Left renal cortex interstitium (tissue), 4 donors: ENCODE results near the gene MSH2. TPM values are rescaled to one million over a fixed set of nuclear protein-coding genes. Genes with fewer than 3 reads are reported as not detected.
"Not testable (repeated sequence)": the region's sequence is repeated elsewhere in the genome, so short reads cannot be mapped to it uniquely, and the experiment has no call there.

Experiments used
- DNase-seq, 4 donors: peaks; one replicate each; pipeline ENCODE4 v3.0.0-alpha.2; 2013; ENCODE audit warnings: low read depth in 4 of 4, low spot score in 2 of 4, missing footprints in 1 of 4
- polyA plus RNA-seq, 4 donors: library from polyadenylated mRNA; unstranded; fragments of 120-200 nt; gene quantifications; one replicate each; pipeline ENCODE4 v1.2.1, GENCODE V29; 2013; ENCODE audit not compliant: insufficient read length in 4 of 4

MSH2 gene
- polyA plus RNA-seq, 4 donors, result 67.1 to 80.9 (median 73.2) TPM

GRCh38 chr2:47406649-47407330, 3.8 kb downstream of the MSH2 start:
- not testable (repeated sequence) for DNase-seq

GRCh38 chr2:47407976-47408375, 5.0 kb downstream of the MSH2 start:
- DNase-seq, result not testable (repeated sequence)

DNA sequence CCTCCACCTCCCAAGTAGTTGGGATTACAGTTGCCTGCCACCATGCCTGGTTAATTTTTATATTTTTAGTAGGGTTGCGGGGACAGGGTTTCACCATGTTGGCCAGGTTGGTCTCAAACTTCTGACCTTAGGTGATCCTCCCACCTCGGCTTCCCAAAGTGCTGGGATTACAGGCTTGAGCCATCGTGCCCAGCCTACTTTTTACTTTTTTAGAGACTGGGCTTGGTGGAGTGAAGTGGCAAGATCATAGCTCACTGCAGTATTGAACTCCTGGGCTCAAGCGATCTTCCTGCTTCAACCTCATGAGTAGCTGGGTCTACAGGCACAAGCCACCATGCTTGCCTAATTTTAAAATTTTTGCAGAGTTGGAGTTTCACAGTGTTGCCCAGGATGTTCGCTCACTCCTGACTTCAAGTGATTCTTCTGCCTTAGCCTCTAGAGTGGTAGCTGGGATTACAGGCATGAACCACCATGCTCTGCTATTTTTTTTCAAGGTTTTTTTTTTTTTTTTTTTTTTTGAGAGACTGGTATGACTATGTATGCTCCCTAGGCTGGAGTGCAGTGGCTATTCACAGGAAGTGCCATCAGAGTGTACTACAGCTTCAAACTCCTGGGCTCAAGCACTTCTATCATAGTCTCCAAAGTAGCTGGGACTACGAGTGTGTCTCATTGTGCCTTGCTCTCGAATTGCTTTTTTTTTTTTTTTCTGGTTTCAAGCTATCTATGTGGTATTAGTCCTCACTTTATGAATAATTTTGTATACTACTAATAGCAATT, 11.9 kb downstream of the MSH2 start:
- DNase-seq, result no peak

DNA sequence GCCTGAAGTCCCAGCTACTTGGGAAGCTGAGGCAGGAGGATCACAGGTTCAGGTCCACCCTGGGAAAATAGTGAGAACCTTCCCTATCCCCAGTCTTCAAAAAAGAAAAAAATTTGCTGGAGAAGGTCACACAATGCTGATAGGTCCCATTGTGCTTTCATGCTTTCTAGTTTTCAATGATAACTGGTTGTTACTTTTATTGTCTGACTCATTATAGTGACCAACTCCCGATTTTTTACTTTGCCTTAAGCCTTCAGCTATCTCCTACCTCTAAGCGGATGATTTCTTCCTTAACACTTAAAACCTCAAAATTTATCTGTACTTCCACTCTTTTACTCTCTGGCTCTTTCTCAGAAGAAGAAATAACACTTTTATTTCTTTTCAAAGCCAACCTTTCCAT, 17.3 kb downstream of the MSH2 start:
- DNase-seq, result no peak

DNA sequence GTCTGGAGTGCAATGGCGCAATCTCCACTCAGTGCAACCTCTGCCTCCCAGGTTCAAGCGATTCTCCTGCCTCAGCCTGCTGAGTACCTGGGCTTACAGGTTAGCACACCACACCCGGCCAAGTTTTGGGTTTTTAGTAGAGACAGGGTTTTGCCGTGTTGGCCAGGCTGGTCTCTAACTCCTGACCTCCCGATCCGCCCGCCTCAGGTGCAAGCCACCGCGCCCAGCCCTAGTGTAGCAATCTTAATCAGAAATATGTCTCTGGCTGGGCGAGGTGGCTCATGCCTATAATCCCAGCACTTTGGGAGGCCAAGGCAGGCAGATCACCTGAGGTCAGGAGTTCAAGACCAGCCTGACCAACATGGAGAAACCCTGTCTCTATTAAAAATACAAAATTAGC, 17.7 kb downstream of the MSH2 start:
- DNase-seq, result not testable (repeated sequence)

- no peak for DNase-seq
These were observed 19.1 kb downstream of the MSH2 start for GRCh38 chr2:47422016-47422415.

DNA sequence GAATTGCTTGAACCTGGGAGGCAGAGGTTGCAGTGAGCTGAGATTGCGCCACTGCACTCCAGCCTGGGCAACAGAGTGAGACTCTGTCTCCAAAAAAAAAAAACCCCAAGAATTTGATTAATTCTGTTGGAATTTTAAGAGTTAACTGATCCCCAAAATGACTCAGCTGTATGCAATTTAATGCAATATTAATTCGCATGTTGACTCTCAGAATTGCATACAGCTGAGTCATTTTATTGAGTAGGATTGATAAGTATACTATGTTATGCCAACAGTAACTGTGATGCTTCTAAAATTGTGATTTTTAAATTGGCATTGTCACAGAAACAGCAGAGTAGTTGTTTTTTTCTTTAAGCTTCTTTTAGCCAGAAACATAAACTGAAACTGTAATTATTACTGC, 19.6 kb downstream of the MSH2 start:
- DNase-seq, result no peak

GRCh38 chr2:47426786-47427185, 23.8 kb downstream of the MSH2 start:
- no peak for DNase-seq

- no peak for DNase-seq
These were observed 26.8 kb downstream of the MSH2 start for GRCh38 chr2:47429795-47430194.

GRCh38 chr2:47433006-47433405, 30.1 kb downstream of the MSH2 start:
- not testable (repeated sequence) for DNase-seq

GRCh38 chr2:47433445-47433844, 30.5 kb downstream of the MSH2 start:
- DNase-seq, result not testable (repeated sequence)

DNA sequence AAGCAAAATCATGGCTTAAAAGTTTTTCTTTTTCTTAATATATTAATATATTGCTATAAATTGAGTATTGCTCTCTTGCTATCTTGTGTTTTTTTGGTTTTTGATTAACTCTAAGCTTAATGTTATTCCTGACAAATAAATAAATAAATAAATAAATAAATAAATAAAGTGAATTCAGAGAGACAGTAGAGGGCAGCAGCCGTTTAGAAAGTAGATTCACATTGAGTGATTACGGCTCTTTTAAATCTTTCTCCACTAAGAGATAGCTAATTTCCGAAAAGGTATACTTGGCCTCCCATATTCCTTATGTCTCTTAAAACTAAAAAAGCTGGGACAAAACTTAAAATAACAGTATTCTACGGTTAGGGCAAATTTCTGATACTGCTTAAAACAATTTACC, 34.3 kb downstream of the MSH2 start:
- peak in 2 of 4 donors; percentile 13 to 17 for DNase-seq

DNA sequence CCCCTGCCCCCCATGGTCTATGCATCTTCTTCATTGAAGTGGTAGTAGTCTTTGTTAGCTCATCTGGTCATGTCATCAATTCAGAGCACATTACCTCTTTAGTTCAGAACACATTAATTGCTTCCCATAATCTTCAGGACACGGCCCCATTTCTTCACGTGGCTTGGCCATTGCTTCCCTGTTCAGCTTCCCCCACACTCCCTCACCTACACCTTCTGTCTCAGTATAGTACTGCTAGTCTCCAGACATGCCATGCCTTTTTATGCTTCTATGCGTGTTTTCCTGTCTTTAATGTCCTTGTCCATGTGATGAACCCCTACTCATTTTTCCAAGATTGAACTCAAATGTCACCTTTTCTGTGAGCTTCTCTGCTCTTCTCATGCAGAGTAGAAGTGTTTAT, 35.1 kb downstream of the MSH2 start:
- no peak for DNase-seq

GRCh38 chr2:47438783-47439182, 35.8 kb downstream of the MSH2 start:
- no peak for DNase-seq

DNA sequence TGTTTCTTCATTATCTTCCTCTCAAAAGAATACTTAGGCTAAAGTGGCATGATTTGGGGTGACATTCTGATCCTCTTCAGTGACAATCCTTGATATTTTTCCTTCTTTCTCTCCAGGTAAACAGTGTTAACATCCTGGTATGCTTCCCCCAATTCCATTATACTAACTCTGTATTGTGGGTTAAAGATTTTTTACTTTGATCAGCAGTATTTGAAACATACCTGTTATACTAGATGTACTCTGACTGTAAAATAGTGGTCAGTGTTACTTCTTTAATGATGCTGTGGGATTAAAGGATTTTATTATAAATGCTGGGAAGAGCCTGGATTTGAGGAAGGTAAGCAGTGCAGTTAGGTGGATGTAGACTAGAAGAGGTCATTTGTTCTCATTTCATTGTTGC, 48.8 kb downstream of the MSH2 start:
- DNase-seq, result no peak

DNA sequence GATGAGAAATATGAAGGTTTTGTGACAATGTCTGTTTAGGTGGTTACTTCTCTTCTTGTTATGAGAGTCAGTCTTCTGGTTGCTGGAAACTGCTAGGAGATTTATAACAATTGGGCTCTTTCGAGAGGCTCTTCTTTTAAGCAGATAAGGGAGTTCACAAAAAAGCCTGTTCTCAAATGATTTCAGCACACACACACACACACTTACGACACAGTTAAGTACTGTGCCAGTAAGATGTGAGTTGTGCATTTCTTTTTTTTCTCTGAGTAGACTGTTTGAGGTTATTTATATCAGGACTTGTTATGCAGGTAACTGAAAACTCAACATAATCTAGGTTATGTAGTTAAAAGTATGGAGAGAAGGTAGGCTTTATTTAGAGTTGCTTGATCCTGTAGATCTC, 49.8 kb downstream of the MSH2 start:
- DNase-seq, result no peak

DNA sequence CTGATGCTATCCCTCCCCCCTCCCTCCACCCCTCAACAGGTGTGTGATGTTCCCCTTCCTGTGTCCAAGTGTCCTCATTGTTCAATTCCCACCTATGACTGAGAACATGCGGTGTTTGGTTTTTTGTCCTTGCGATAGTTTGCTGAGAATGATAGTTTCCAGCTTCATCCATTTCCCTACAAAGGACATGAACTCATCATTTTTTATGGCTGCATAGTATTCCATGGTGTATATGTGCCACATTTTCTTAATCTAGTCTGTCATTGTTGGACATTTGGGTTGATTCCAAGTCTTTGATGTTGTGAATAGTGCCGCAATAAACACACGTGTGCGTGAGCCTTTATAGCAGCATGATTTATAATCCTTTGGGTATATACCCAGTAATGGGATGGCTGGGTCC, 51.9 kb downstream of the MSH2 start:
- DNase-seq, result not testable (repeated sequence)

DNA sequence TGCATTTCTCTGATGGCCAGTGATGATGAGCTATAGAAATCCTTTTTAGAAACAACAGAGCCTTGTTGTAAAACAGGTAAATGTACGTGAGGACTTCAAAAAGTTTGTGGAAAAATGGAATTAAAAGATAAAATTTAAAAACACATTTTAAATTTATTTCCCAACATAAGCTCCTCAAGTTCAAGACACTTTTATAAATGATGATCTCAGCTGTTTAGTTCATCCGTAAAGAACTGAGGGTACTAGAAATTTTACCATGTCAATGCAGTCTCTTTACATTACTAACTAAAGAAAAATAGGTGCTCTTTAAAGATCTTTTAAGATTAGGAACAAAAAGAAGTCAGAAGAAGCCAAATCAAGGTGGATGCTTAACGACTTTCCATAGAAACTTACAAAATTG, 52.5 kb downstream of the MSH2 start:
- no peak for DNase-seq

DNA sequence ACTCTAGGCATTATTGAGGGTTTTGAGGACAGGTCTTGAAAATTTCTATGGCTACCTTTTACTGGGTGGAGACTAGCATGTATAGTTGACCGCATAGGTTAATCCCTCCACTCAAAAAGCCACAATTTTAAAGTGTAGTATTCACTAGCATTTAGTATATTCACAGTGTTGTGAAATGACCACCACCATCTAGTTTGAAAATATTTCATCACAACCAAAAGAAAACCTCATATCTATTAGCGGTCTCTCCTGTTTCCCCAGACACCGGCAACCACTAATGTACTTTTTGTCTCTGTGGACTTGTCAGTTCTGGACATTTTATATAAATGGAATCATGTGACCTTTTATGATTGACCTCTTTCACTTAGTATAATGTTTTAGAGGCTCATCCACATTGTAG, 53.9 kb downstream of the MSH2 start:
- DNase-seq, result no peak

- DNase-seq, result no peak
These were observed 54.3 kb downstream of the MSH2 start for GRCh38 chr2:47457268-47457667.

- no peak for DNase-seq
These were observed 56.1 kb downstream of the MSH2 start for GRCh38 chr2:47459021-47459420.

DNA sequence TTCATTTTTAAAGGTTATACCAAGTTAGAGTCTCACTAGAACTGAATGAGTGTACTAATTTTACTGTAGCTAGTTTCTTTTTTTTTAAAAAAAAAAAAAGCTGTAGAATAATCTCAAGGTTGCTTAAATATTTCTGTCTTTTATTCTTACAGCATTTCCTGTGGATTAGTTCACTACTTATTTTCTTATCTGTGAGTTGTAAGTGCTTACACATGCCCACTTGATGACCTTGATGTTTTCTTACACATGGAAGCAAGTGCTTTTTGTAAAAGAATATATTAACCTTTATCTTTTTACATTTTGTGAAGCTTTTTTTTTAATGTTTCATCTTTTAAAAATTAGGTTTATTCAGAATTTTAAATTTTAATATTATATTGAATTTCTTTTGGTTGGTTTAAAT, 57.8 kb downstream of the MSH2 start:
- DNase-seq, result no peak
